Neural progenitor cell (in vitro differentiated cells): ENCODE results near the gene GAS6. TPM values are rescaled to one million over a fixed set of nuclear protein-coding genes. Genes with fewer than 3 reads are reported as not detected.
"Not testable (repeated sequence)": the region's sequence is repeated elsewhere in the genome, so short reads cannot be mapped to it uniquely, and the experiment has no call there.

Experiments used
- DNase-seq: peaks from one replicate; pipeline ENCODE4 v3.0.0-alpha.2; 2016; ENCODE audit warnings: low spot score
- H2AFZ ChIP-seq: fragments of 200-600 bp; sonication (generic); replicated peaks from 2 replicates; pipeline ENCODE4 v1.6.1; 2016; ENCODE audit warnings: antibody characterized with exemption
- H3F3A ChIP-seq: fragments of 200-600 bp; sonication (generic); 2 replicates; pipeline ENCODE4 v1.6.1; 2016; ENCODE audit warnings: antibody characterized with exemption, low read depth
- H3K27ac ChIP-seq: fragments of 200-600 bp; sonication (generic); 2 replicates; pipeline ENCODE4 v1.5.1; 2016; ENCODE audit warnings: mild to moderate bottlenecking
- H3K27me3 ChIP-seq: fragments of 200-600 bp; sonication (generic); 2 replicates; pipeline ENCODE4 v1.6.1; 2016; ENCODE audit warnings: mild to moderate bottlenecking, moderate library complexity
- H3K36me3 ChIP-seq: fragments of 200-600 bp; sonication (generic); 2 replicates; pipeline ENCODE4 v1.5.1; 2016
- H3K4me1 ChIP-seq: fragments of 200-600 bp; sonication (generic); 2 replicates; pipeline ENCODE4 v1.6.1; 2016; ENCODE audit warnings: mixed run types
- H3K4me2 ChIP-seq: fragments of 200-600 bp; sonication (generic); 2 replicates; pipeline ENCODE4 v1.6.1; 2016
- H3K4me3 ChIP-seq: fragments of 200-600 bp; sonication (generic); 2 replicates; pipeline ENCODE4 v1.5.1; 2016
- H3K79me2 ChIP-seq: fragments of 200-600 bp; sonication (generic); 2 replicates; pipeline ENCODE4 v1.6.1; 2016; ENCODE audit warnings: low read depth
- H3K9ac ChIP-seq: fragments of 200-600 bp; sonication (generic); 2 replicates; pipeline ENCODE4 v1.6.1; 2016
- H3K9me3 ChIP-seq: fragments of 200-600 bp; sonication (generic); 2 replicates; pipeline ENCODE4 v1.5.1; 2016; ENCODE audit warnings: low read depth
- H4K20me1 ChIP-seq: fragments of 200-600 bp; sonication (generic); 2 replicates; pipeline ENCODE4 v1.6.1; 2016; ENCODE audit warnings: low read depth
- H3K27ac Mint-ChIP-seq: 3 replicates; pipeline ENCODE4 v1.8.0; 2021; ENCODE audit warnings: mixed read lengths
- H3K27me3 Mint-ChIP-seq: 2 replicates; pipeline ENCODE4 v1.8.0; 2022; ENCODE audit warnings: low read depth, mild to moderate bottlenecking, inconsistent platforms, moderate library complexity, mixed read lengths; ENCODE audit not compliant: insufficient read depth
- H3K36me3 Mint-ChIP-seq: 3 replicates; pipeline ENCODE4 v1.8.0; 2021; ENCODE audit warnings: mixed read lengths
- H3K4me1 Mint-ChIP-seq: 3 replicates; pipeline ENCODE4 v1.8.0; 2021; ENCODE audit warnings: mixed read lengths
- H3K4me3 Mint-ChIP-seq: 3 replicates; pipeline ENCODE4 v1.8.0; 2021; ENCODE audit warnings: mild to moderate bottlenecking, moderate library complexity, mixed read lengths
- H3K9me3 Mint-ChIP-seq: 3 replicates; pipeline ENCODE4 v1.8.0; 2020; ENCODE audit warnings: mixed read lengths
- EZH2 ChIP-seq: fragments of 200-600 bp; sonication (generic); IDR thresholded peaks from 2 replicates; pipeline ENCODE4 v1.6.1; 2017; ENCODE audit warnings: antibody characterized with exemption, mild to moderate bottlenecking, moderate library complexity
- EZH2phosphoT487 ChIP-seq: fragments of 200-600 bp; sonication (generic); IDR thresholded peaks from 2 replicates; pipeline ENCODE4 v1.6.1; 2017; ENCODE audit warnings: antibody characterized with exemption
- total RNA-seq: library from RNA; depleted of rRNA; stranded (reverse); fragments of >200 nt; gene quantifications from 2 replicates; pipeline ENCODE4 v1.2.3, GENCODE V29; 2015; ENCODE audit warnings: low replicate concordance
- TF ChIP-seq, protein P1 (sequence below): fragments of 200-600 bp; sonication (generic); IDR thresholded peaks from 2 replicates; pipeline ENCODE4 v1.5.1; 2017; ENCODE audit warnings: antibody characterized with exemption, mild to moderate bottlenecking

The GAS6 gene
- total RNA-seq, 1 donor from 2014 or later, result 12.8 TPM

DNA sequence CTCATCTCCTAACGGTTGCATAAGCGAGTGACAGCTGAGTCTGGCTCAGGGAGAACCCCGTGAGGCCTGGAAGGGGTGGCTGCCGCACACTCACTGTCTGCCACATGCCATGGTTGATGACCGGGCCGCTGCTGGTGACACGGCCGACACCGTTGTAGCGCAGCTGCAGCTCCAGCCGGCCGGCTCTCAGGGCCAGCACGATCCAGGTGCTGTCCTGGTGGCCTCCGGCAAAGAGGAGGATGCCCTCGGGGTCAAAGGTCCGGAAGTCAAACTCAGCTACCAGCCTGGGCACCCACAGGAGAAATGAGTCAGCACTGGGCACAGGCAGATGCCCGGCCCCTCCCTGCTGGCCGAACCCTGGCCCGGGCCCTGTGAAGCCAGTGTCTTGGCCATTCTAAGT lies 31.7 kb downstream of the GAS6 start:
- Histone ChIP-seq H3K36me3 (no peaks in the 10 kb centered on the region), H3K4me3 (no peak overlapping the region), H3K27me3 (no peaks in the 10 kb centered on the region), H3K9me3 (no peaks in the 10 kb centered on the region), H3K27ac (no peak overlapping the region), H2AFZ (no peak overlapping the region), H3K4me2 (no peak overlapping the region), H3K79me2 (no peaks in the 10 kb centered on the region), H3K9ac (no peak overlapping the region), H4K20me1 (no peaks in the 10 kb centered on the region), H3F3A (no peaks in the 10 kb centered on the region), H3K4me1 (peaks cover 12% of the 10 kb centered on the region)
- Mint-ChIP-seq H3K36me3 (peaks cover 3% of the 10 kb centered on the region), H3K9me3 (no peaks in the 10 kb centered on the region), H3K4me3 (no peak overlapping the region), H3K27me3 (peaks cover 6% of the 10 kb centered on the region), H3K4me1 (peaks cover 10% of the 10 kb centered on the region), H3K27ac (no peak overlapping the region)
- DNase-seq, result no peak
- TF ChIP-seq, protein P1, sequence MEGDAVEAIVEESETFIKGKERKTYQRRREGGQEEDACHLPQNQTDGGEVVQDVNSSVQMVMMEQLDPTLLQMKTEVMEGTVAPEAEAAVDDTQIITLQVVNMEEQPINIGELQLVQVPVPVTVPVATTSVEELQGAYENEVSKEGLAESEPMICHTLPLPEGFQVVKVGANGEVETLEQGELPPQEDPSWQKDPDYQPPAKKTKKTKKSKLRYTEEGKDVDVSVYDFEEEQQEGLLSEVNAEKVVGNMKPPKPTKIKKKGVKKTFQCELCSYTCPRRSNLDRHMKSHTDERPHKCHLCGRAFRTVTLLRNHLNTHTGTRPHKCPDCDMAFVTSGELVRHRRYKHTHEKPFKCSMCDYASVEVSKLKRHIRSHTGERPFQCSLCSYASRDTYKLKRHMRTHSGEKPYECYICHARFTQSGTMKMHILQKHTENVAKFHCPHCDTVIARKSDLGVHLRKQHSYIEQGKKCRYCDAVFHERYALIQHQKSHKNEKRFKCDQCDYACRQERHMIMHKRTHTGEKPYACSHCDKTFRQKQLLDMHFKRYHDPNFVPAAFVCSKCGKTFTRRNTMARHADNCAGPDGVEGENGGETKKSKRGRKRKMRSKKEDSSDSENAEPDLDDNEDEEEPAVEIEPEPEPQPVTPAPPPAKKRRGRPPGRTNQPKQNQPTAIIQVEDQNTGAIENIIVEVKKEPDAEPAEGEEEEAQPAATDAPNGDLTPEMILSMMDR, result no peak
- TF ChIP-seq EZH2phosphoT487 (no peak), EZH2 (no peak)

DNA sequence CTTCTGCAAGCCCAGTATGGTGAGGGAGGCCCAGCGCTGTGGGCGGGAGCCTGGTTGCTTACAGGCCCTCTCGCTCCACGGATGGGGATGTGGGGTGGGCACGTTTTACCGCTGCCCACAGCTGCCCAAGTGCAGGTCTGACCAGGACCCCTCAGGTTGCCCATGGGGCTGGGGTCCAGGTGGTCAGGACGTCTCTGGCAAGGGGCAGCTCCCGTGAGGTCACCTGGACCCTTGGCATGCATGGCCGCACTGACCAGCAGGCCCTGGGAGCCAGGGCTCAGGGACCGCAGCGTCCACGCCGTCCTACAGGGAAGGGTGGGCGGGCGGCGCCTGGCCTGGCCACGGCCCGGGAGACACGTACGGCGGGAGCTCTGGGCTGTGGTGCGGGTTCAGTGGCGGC lies 32.8 kb downstream of the GAS6 start:
- Histone ChIP-seq H3K9me3 (no peaks in the 10 kb centered on the region), H4K20me1 (no peaks in the 10 kb centered on the region), H3K4me2 (no peak overlapping the region), H3K36me3 (no peaks in the 10 kb centered on the region), H3K4me3 (no peak overlapping the region), H3F3A (no peaks in the 10 kb centered on the region), H3K4me1 (peaks cover 8% of the 10 kb centered on the region), H3K79me2 (no peaks in the 10 kb centered on the region), H2AFZ (no peak overlapping the region), H3K9ac (no peak overlapping the region), H3K27me3 (no peaks in the 10 kb centered on the region), H3K27ac (no peak overlapping the region)
- peaks cover 3% of the 10 kb centered on the region for H3K36me3 Mint-ChIP-seq
- H3K4me1 Mint-ChIP-seq, result peaks cover 5% of the 10 kb centered on the region
- DNase-seq, result no peak
- TF ChIP-seq, protein P1, result no peak
- TF ChIP-seq EZH2 (no peak), EZH2phosphoT487 (no peak)
- H3K27me3 Mint-ChIP-seq, result peaks cover 2% of the 10 kb centered on the region
- H3K4me3 Mint-ChIP-seq, result no peak overlapping the region
- no peak overlapping the region for H3K27ac Mint-ChIP-seq
- no peaks in the 10 kb centered on the region for H3K9me3 Mint-ChIP-seq

DNA sequence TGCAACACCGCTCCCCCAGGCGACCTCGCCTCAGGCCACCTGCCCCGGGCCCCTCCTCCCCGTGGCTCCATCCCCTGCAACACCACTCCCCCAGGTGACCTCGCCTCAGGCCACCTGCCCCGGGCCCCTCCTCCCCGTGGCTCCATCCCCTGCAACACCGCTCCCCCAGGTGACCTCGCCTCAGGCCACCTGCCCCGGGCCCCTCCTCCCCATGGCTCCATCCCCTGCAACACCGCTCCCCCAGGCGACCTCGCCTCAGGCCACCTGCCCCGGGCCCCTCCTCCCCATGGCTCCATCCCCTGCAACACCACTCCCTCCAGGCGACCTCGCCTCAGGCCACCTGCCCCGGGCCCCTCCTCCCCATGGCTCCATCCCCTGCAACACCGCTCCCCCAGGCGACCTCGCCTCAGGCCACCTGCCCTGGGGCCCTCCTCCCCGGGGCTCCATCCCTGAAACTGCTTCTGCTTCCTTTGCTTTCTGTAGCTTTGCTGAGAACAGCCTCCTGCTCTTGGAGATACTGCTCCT lies 33.4 kb downstream of the GAS6 start:
- not testable (repeated sequence) for H4K20me1 ChIP-seq, H3F3A ChIP-seq, H3K27ac ChIP-seq, H3K9ac ChIP-seq, H3K79me2 ChIP-seq, H3K4me1 ChIP-seq, DNase-seq, H3K4me3 Mint-ChIP-seq, H3K27me3 ChIP-seq, H2AFZ ChIP-seq, H3K27me3 Mint-ChIP-seq, H3K36me3 Mint-ChIP-seq, H3K4me2 ChIP-seq, H3K9me3 Mint-ChIP-seq, H3K4me3 ChIP-seq, H3K4me1 Mint-ChIP-seq, H3K36me3 ChIP-seq, H3K9me3 ChIP-seq, H3K27ac Mint-ChIP-seq

DNA sequence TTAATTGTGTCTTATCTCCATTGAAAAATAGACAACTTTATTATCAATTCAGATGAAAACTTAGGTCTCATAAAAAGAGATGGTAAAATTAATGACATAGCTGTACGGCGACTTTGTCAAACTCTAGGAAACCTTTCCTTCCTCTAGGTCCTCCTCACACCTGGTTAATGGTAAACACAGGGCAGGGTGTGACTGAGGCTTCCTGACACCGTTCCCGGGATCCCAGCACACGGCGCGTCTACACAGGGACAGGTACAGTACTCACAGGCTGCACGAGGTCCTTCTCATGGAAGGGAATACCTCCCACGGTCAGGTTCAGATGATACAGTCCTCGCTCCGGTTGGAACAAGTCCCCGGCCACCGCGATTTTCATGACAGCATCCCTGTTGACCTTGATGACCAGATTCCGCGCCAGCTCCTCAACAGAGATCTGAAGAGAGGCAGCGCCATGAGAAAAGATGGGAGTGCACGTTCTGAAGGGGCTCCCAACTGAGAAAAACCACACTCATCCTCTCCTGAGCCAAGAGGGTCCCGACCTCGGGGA lies 35.5 kb downstream of the GAS6 start:
- Mint-ChIP-seq H3K36me3 (peaks cover 10% of the 10 kb centered on the region), H3K27me3 (peaks cover 2% of the 10 kb centered on the region), H3K27ac (no peak overlapping the region), H3K4me1 (peaks cover 5% of the 10 kb centered on the region), H3K9me3 (no peaks in the 10 kb centered on the region), H3K4me3 (no peak overlapping the region)
- no peak overlapping the region for H3K4me2 ChIP-seq
- no peak overlapping the region for H3K27ac ChIP-seq
- no peak overlapping the region for H3K9ac ChIP-seq
- H4K20me1 ChIP-seq, result no peaks in the 10 kb centered on the region
- H3K9me3 ChIP-seq, result no peaks in the 10 kb centered on the region
- no peaks in the 10 kb centered on the region for H3K36me3 ChIP-seq
- no peak overlapping the region for H2AFZ ChIP-seq
- H3K4me3 ChIP-seq, result no peak overlapping the region
- TF ChIP-seq EZH2, result no peak
- TF ChIP-seq, protein P1, result no peak
- TF ChIP-seq EZH2phosphoT487, result no peak
- no peak for DNase-seq
- H3K4me1 ChIP-seq, result no peaks in the 10 kb centered on the region
- no peaks in the 10 kb centered on the region for H3K27me3 ChIP-seq
- H3F3A ChIP-seq, result no peaks in the 10 kb centered on the region
- no peaks in the 10 kb centered on the region for H3K79me2 ChIP-seq
